ENCODE data around the gene VRK3.
"Not testable (repeated sequence)": the region's sequence is repeated elsewhere in the genome, so short reads cannot be mapped to it uniquely, and the experiment has no call there.

The VRK3 gene

GRCh38 chr19:50025022-50025793 is at the start of gene VRK3:
Gene VRK3 (minus strand): TSS chr19:50025372. CDS start chr19:50016162, 9,210 bp downstream.
- DNase-seq, result peak; percentile 97 to 98

- DNase-seq, result not testable (repeated sequence)
Observed at GRCh38 chr19:50068382-50068781, 43.2 kb upstream of the VRK3 start.

DNA sequence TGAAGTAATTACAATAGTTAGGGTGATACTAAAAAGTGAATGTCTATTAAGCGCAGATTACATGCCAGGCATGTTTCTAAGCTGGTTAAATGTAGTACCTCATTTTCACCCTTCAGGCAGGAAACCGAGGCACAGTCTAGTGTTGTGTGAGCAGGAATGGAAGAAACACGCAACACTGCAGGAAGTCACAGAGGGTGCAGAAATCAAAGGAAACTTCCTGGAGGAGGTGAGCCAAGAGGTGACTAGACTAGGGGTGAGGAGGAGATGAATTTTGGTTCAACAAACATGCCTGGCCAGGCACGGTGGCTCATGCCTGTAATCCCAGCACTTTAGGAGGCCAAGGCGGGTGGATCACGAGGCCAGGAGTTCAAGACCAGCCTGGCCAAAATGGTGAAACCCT is 42.4 kb upstream of the VRK3 start:
- no peak for DNase-seq

DNA sequence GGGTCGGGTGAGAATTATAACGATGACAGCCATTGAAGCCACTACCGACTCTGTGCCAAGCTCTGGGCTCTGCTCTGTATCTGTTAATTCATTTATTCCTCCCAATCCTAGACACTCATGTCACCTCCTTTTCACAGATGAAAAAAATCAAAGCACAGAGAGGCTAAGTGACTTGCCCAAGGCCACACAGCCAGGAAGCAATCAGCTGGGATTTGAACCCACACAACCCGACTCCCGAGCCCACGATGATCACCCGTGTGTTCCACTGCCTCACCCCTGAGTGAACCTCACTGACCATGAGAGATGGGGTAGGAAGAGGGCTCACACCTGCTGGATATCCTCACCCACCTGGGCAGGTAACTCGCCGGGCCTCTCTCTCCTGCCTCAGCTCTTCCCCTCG is 40.8 kb upstream of the VRK3 start:
- no peak for DNase-seq

DNA sequence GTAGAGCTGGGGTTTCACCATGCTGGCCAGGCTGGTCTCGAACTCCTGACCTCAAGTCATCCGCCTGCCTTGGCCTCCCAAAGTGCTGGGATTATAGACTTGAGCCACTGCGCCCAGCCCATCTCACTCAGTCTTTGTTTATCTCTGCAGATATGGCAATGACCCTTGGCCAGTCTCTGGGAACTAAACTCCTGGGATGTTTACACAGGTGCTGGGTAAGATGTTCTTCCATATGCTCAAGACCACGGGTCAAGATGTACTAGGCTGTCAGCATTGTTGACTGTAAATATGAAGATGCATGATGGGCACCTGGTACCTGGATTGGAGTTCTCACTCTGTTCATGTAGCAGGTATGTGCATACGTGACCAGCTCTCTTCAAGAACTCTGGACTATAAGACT is 36.5 kb upstream of the VRK3 start:
- DNase-seq, result no peak

- no peak for DNase-seq
Observed at GRCh38 chr19:50060107-50060506, 34.9 kb upstream of the VRK3 start.

- no peak for DNase-seq
Observed at GRCh38 chr19:50059045-50059444, 33.9 kb upstream of the VRK3 start.

DNA sequence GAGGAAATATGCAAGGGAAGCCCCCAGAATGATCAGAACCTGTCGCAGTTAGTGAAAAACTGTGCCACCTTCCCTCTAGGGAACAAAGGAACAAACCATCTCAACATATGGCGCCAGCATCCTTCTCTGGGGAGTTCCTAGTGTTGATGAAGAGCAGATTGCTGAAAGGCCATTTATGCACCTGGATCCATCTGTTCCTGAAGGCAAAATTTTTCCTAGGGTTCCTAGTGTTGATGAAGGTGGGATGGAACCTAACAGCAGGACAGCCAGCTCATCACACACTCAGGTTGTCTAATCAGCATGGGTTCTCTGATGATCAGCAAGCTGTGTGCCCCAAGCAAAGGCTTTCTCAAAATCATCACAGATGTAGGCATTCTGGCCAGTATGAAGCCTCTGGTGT is 33.3 kb upstream of the VRK3 start:
- DNase-seq, result no peak

GRCh38 chr19:50053119-50053518 is 27.9 kb upstream of the VRK3 start:
- DNase-seq, result no peak

DNA sequence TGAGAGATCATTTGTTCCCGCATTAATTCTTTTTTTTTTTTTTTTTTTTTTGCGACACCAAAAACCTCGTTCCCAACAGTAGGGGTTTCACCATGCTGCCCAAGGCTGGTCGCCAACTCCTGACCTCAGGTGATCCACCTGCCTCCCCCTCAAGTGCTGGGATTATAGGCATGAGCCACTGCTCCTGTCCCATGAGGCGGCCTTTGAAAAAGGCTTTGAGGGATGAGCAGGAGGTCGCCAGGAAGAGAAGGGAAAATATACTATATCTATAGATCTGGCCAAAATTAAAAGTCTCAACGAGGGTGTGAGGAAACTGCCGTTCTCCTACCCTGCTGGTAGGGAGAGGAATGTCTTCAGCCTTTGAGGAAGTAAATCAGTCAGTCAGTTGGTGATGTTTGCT is 26.8 kb upstream of the VRK3 start:
- DNase-seq, result no peak

DNA sequence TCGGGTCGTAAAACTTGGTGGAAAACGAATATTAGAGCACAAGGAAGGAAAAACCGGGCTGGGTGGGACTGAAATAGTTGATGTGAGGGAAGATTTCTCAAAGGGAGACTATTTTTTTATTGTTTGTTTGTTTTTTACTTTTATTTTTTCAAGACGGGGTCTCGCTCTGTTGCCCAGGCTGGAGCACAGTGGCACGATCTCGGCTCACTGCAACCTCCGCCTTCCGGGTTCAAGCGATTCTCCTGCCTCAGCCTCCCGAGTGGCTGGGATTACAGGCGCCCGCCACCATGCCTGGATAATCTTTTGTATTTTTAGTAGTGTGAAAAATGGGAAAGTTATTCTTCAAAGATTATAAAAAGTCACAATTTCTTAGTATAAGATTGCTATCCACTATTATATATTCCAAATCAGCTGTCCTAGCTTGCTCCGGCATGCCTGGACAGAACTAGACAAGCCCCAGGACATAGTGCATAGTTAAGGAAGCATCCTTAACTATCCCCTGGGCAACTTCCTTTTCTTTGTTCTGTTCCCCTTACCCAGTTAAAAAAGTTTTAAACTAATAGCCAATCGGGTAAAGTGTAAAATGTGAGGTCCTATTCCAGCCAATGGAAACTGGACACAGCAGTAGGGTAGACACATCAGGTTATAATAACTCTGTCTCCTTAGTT is 26.2 kb upstream of the VRK3 start:
- not testable (repeated sequence) for DNase-seq

DNA sequence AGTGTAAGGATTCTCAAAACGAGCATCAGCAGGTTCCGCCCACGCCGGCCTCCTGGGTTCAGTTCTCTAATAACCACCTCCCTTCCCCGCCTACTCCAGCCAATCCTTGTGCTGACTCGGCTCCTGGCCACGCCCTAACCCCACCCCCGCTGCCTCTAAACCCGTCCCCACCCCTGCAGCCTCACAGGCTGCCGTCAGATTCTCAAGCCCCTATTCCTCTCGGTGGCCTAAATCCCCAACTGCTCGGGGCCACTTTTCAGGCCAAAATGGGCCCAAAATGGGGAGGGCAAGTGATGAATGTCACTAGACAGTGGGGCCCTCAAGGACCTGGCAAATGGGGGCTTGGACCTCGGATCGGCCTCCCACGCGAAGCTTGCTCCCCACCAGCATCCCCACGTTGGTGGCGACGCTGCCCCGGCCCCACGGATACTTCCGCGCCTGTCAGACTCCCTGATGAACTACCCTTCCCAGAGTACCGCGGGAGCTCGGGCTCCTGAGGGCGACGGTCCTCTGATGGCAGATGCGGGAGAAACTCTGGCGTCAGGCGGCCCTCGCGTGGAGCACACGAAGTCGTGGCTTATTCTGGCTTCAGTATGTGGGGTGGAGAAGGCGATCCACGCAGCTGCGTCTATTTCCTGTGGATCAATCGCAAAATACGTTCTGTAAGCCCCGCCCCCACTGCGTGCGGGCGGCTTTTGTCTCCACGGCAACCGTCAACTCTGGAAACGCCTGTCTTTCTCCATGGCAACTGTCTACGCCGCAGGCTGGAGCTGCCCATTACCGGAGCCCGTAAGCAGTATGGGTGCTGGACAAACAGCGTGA is 25.4 kb upstream of the VRK3 start:
- DNase-seq, result peak; percentile 88 to 94

GRCh38 chr19:50047671-50048070 is 22.5 kb upstream of the VRK3 start:
- no peak for DNase-seq

DNA sequence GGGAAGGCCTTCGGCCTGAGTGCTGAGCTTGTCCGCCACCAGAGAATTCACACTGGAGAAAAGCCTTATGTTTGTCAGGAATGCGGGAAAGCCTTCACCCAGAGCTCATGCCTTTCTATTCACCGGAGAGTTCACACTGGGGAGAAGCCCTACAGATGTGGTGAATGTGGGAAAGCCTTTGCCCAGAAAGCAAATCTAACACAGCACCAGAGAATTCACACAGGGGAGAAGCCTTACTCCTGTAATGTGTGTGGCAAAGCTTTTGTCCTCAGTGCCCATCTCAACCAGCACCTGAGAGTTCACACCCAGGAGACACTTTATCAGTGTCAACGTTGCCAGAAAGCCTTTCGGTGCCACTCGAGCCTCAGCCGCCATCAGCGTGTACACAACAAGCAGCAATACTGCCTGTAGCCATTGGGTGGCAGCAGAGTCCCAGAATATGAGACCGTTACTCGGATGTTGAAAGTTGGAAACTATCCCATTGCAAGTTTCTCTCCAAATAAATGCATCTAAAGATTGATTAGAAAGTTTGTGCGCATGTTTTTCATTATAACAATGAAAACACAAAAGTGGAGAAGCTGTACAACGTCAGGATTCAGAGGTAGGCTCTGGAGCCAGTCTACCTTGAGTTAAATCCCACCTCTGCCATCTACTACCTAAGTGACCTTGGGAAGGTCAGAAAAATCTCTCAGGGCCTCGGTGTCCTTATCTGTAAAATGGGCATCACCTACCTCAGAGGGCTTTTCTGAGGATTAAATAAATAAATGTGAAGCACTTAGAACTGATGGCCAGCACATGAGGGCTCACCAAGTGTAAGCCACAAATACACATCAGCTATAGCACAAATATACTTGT is 21.7 kb upstream of the VRK3 start:
- DNase-seq, result peak; percentile 50 to 66

- no peak for DNase-seq
Observed at GRCh38 chr19:50044922-50045321, 19.8 kb upstream of the VRK3 start.

DNA sequence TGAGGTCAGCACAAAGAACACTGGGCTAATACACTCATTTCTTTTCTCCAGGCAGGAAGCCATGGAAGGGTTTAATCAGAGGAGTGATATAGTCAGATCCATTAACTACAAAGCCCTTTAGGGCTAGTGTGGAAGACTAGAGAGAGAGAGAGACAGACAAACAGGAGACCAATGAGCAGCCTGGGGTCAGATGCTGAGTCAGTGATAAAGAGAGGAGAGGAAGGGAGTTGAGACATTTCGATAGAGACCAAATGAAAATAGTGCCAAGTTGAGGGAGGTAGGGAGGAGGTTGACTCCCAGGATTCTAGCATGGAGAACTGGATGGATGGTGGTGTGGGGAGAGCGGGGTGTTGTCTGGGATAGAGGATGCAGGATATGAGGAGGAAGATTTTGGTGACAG is 18.8 kb upstream of the VRK3 start:
- no peak for DNase-seq

- DNase-seq, result no peak
Observed at GRCh38 chr19:50042363-50043024, 17.3 kb upstream of the VRK3 start.

GRCh38 chr19:50040967-50041366 is 15.8 kb upstream of the VRK3 start:
- no peak for DNase-seq

- DNase-seq, result no peak
Observed at GRCh38 chr19:50039968-50040367, 14.8 kb upstream of the VRK3 start.

DNA sequence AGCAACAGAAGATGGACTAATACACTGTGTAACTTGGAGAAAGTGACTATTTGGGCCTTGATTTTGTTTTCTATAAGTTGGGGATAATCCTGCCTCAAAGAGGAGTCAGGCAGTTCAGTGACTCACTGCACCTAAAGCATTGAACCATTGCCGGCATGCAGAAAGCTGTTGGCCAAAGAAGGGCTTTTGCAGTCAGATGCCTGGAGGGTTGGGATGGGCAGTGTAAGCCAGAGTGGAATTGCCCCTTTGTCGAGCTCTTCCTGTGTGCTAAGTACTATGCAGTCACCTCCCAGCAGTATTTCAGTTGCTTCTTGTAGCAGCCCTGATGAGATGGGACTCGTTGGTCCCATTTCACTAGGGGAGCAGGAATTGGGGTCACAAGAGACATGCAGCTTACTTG is 11.7 kb upstream of the VRK3 start:
- DNase-seq, result no peak

DNA sequence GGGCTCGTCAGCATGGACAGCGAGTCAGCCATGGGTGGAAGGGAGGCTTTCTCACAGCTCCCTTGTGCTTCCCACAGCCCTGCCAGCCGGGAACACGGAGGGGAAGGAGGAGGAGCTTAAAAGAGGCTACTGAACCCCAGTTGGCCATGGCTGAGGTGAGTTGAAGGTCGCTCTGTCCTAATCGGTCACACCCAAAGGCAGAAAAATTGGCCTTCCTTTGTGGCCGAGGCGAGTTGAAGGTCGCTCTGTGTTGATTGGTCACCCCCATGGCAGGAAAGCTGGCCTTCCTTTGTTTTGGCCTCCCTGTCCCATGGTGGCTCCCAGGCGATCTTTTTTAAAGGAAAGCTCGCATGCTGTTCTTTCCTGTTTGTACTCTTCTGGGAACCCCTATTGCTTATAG is 5.8 kb upstream of the VRK3 start:
- DNase-seq, result no peak

GRCh38 chr19:50030225-50030624 is 5.1 kb upstream of the VRK3 start:
- no peak for DNase-seq
